Measurements from ENCODE around the gene DCTN4. TPM values are rescaled to one million over a fixed set of nuclear protein-coding genes. Genes with fewer than 3 reads are reported as not detected.
A peak's percentile ranks its signal among the peaks of the same experiment; 100 is the strongest.

DCTN4 gene
- total RNA-seq, 4 donors from 2014 or later, result 66.6 to 92.6 (median 72.8) TPM

- Histone ChIP-seq H3K4me1 (peaks cover 3% of the 10 kb centered on the region in 2 donors), H3K36me3 (peaks cover 0 to 75% of the 10 kb centered on the region in 2 donors), H3K27me3 (no peaks in the 10 kb centered on the region), H3K27ac (no peak overlapping the region), H3K4me3 (no peak overlapping the region), H3K9me3 (no peaks in the 10 kb centered on the region)
- ATAC-seq (no peak), DNase-seq (no peak)
- in situ Hi-C loops (cut with MboI; ENCODE audit: low sequenced_read_pairs in 4 of 4) (no loop called here), intact Hi-C loops (cut with DNase I; ENCODE audit: low total_unique reads) (no loop called here)
- no peak for TF ChIP-seq POLR2A (IDR thresholded peaks at IDR 0.05)
- no peak for TF ChIP-seq CTCF (IDR thresholded peaks at IDR 0.05 in 4 of 5, conservative IDR thresholded peaks at IDR 0.05 in 1 of 5)
Measured at GRCh38 chr5:150729859-150730258, 29.0 kb downstream of the DCTN4 start.

GRCh38 chr5:150723845-150724244, 35.0 kb downstream of the DCTN4 start:
- Histone ChIP-seq H3K4me3 (no peak overlapping the region), H3K36me3 (peaks cover 5 to 89% of the 10 kb centered on the region in 2 donors), H3K27ac (no peak overlapping the region), H3K27me3 (no peaks in the 10 kb centered on the region), H3K4me1 (no peaks in the 10 kb centered on the region), H3K9me3 (no peaks in the 10 kb centered on the region)
- in situ Hi-C loops (cut with MboI; ENCODE audit: low sequenced_read_pairs in 4 of 4), result loop anchor here in 3 of 4 donors (25.0 kb wide), 2 partner anchors 113 to 262 kb away; partner anchors contain the start of gene IRGM (in 1 of the 3)
- ATAC-seq (no peak), DNase-seq (no peak)
- intact Hi-C loops (cut with DNase I; ENCODE audit: low total_unique reads), result no loop called here
- no peak for TF ChIP-seq POLR2A (IDR thresholded peaks at IDR 0.05)
- no peak for TF ChIP-seq CTCF (IDR thresholded peaks at IDR 0.05 in 4 of 5, conservative IDR thresholded peaks at IDR 0.05 in 1 of 5)

- Histone ChIP-seq H3K27ac (no peak overlapping the region), H3K9me3 (no peaks in the 10 kb centered on the region), H3K27me3 (no peaks in the 10 kb centered on the region), H3K36me3 (peaks cover 3 to 67% of the 10 kb centered on the region in 2 donors), H3K4me1 (no peaks in the 10 kb centered on the region), H3K4me3 (no peak overlapping the region)
- intact Hi-C loops (cut with DNase I; ENCODE audit: low total_unique reads) (loop anchor here (1.0 kb wide), 1 partner anchor 149 kb away; no protein-coding TSS in a partner anchor), in situ Hi-C loops (cut with MboI; ENCODE audit: low sequenced_read_pairs in 4 of 4) (loop anchor here in 3 of 4 donors (5.0 to 25.0 kb wide), 3 partner anchors 127 to 248 kb away; partner anchors contain the start of gene IRGM (in 1 of the 3))
- TF ChIP-seq CTCF (IDR thresholded peaks at IDR 0.05 in 4 of 5, conservative IDR thresholded peaks at IDR 0.05 in 1 of 5) (peak; percentile 20 to 47 (median 35)), POLR2A (IDR thresholded peaks at IDR 0.05) (no peak)
- DNase-seq (no peak), ATAC-seq (peak in 1 of 2 donors; percentile 42)
Measured at GRCh38 chr5:150710165-150710564, 48.7 kb downstream of the DCTN4 start.

GRCh38 chr5:150706776-150707390, 51.9 kb downstream of the DCTN4 start:
- intact Hi-C loops (cut with DNase I; ENCODE audit: low total_unique reads) (loop anchor here (10.0 kb wide), 2 partner anchors 138 to 252 kb away; partner anchors contain the start of gene IRGM), in situ Hi-C loops (cut with MboI; ENCODE audit: low sequenced_read_pairs in 4 of 4) (loop anchor here in 3 of 4 donors (10.0 to 25.0 kb wide), 3 partner anchors 130 to 245 kb away; partner anchors contain the start of gene IRGM (in 1 of the 3))
- ATAC-seq (no peak), DNase-seq (no peak)
- H3K4me3 ChIP-seq, result no peak overlapping the region
- H3K36me3 ChIP-seq, result peaks cover 0 to 35% of the 10 kb centered on the region in 2 donors
- H3K27me3 ChIP-seq, result no peaks in the 10 kb centered on the region
- TF ChIP-seq CTCF (IDR thresholded peaks at IDR 0.05 in 4 of 5, conservative IDR thresholded peaks at IDR 0.05 in 1 of 5) (no peak), POLR2A (IDR thresholded peaks at IDR 0.05) (no peak)
- H3K4me1 ChIP-seq, result no peaks in the 10 kb centered on the region
- no peaks in the 10 kb centered on the region for H3K9me3 ChIP-seq
- H3K27ac ChIP-seq, result no peak overlapping the region

Data from gastrocnemius medialis (tissue), 4 donors.